CD4-positive, alpha-beta T cell treated with Interferon gamma for 1 hour (primary cell): ENCODE measurements around the gene CBX1.
A peak's percentile ranks its signal among the peaks of the same experiment; 100 is the strongest.
"Not testable (repeated sequence)": the region's sequence is repeated elsewhere in the genome, so short reads cannot be mapped to it uniquely, and the experiment has no call there.

Source experiments
- DNase-seq: peaks from one replicate; pipeline ENCODE4 v3.0.0-alpha.2; 2020

Gene CBX1

GRCh38 chr17:48048384-48049126 lies 52.7 kb downstream of the CBX1 start:
- no peak for DNase-seq

- peak; percentile 98 for DNase-seq
Observed at GRCh38 chr17:48047741-48048383, 53.4 kb downstream of the CBX1 start, which contains the start of gene NFE2L1. TSS of gene NFE2L1 (plus strand) at chr17:48048359. CDS start at chr17:48051119, 2,760 bp downstream.

GRCh38 chr17:48047113-48047740 lies 54.1 kb downstream of the CBX1 start:
- DNase-seq: no peak

GRCh38 chr17:48046296-48046695 lies 55.0 kb downstream of the CBX1 start:
- no peak for DNase-seq

GRCh38 chr17:48045316-48046001 lies 55.8 kb downstream of the CBX1 start:
- DNase-seq: no peak

GRCh38 chr17:48044851-48045250 lies 56.4 kb downstream of the CBX1 start:
- no peak for DNase-seq

- no peak for DNase-seq
Observed at GRCh38 chr17:48043176-48043575, 58.1 kb downstream of the CBX1 start.

GRCh38 chr17:48038687-48039086 lies 62.6 kb downstream of the CBX1 start:
- no peak for DNase-seq

GRCh38 chr17:48037838-48038323 lies 63.4 kb downstream of the CBX1 start:
- no peak for DNase-seq

- DNase-seq: peak; percentile 62
Observed at GRCh38 chr17:48037036-48037837, 64.0 kb downstream of the CBX1 start, which contains the start of gene COPZ2. TSS of gene COPZ2 (minus strand) at chr17:48037797. CDS start at chr17:48037777, 20 bp downstream.

GRCh38 chr17:48036693-48037035 lies 64.6 kb downstream of the CBX1 start:
- DNase-seq: no peak

- DNase-seq: not testable (repeated sequence)
Observed at GRCh38 chr17:48034734-48035133, 66.5 kb downstream of the CBX1 start.

- DNase-seq: no peak
Observed at GRCh38 chr17:48031966-48032365, 69.3 kb downstream of the CBX1 start.

GRCh38 chr17:48030531-48030930 lies 70.7 kb downstream of the CBX1 start:
- DNase-seq: no peak

GRCh38 chr17:48028736-48029135 lies 72.5 kb downstream of the CBX1 start:
- DNase-seq: no peak

GRCh38 chr17:48027322-48027981 lies 73.8 kb downstream of the CBX1 start:
- no peak for DNase-seq

- DNase-seq: peak; percentile 71
Observed at GRCh38 chr17:48026502-48027321, 74.6 kb downstream of the CBX1 start.

- DNase-seq: no peak
Observed at GRCh38 chr17:48025904-48026501, 75.3 kb downstream of the CBX1 start.

- DNase-seq: peak; percentile 96
Observed at GRCh38 chr17:48025040-48025903, 76.0 kb downstream of the CBX1 start.
